HEK293 (cell line): Measurements from ENCODE around the gene DPYD.

Experiments
- CTCF ChIA-PET: fragments of 350-600 bp; formaldehyde crosslinking; extraction: SDS; loops from one replicate; lab custom pipeline; 2021; ENCODE audit warnings: antibody characterized with exemption; lab: Yijun Ruan, JAX
- POLR2A ChIA-PET: fragments of 300-600 bp; formaldehyde crosslinking; extraction: SDS; loops from one replicate; lab custom pipeline; 2020; ENCODE audit warnings: antibody characterized with exemption, inconsistent platforms; lab: Yijun Ruan, JAX
- H3K27ac ChIP-seq: fragments of 200-500 bp; sonication (Bioruptor generic); 2 replicates; pipeline ENCODE4 v1.5.1; 2014; ENCODE audit warnings: low read depth, low read length, control low read depth, inconsistent platforms; ENCODE audit errors: extremely low read depth
- H3K36me3 ChIP-seq, 2 experiments: fragments of 200-500 bp in 1 of 2; sonication (Bioruptor generic) in 1 of 2; 1 replicate in 1 of 2; 2 replicates in 1 of 2; pipeline ENCODE4 v1.5.1; 2014 to 2017; ENCODE audit warnings: inconsistent platforms in 2 of 2, low read length in 2 of 2; ENCODE audit not compliant: control insufficient read depth in 2 of 2, insufficient read depth in 1 of 2
- H3K4me1 ChIP-seq: fragments of 200-500 bp; sonication (Bioruptor generic); 2 replicates; pipeline ENCODE4 v1.5.1; 2014; ENCODE audit warnings: mild to moderate bottlenecking, low read length, inconsistent platforms; ENCODE audit not compliant: control insufficient read depth, insufficient read depth
- H3K4me3 ChIP-seq: 2 replicates; pipeline ENCODE4 v1.5.1; 2011; ENCODE audit warnings: low read depth, mild to moderate bottlenecking, control low read depth, low read length, moderate library complexity
- H3K9me3 ChIP-seq: fragments of 200-500 bp; sonication (Bioruptor generic); 2 replicates; pipeline ENCODE4 v1.5.1; 2014; ENCODE audit warnings: low read depth, low read length, inconsistent platforms; ENCODE audit not compliant: control insufficient read depth, insufficient read depth
- BCL11B ChIP-seq: fragments of 450-650 bp; formaldehyde crosslinking; IDR thresholded peaks from 2 replicates; pipeline ENCODE4 v1.5.1; 2016; ENCODE audit warnings: low read depth, missing biosample characterization, missing genetic modification characterization
- GLIS1 ChIP-seq: fragments of 450-650 bp; formaldehyde crosslinking; IDR thresholded peaks from 2 replicates; pipeline ENCODE4 v1.5.1; 2016; ENCODE audit warnings: missing biosample characterization, missing genetic modification characterization
- HOXD13 ChIP-seq: sonication (generic); formaldehyde crosslinking; IDR thresholded peaks from 2 replicates; pipeline ENCODE4 v1.8.0; 2022; ENCODE audit warnings: missing genetic modification reagents, borderline replicate concordance
- KLF8 ChIP-seq: fragments of 450-650 bp; formaldehyde crosslinking; IDR thresholded peaks from 2 replicates; pipeline ENCODE4 v1.5.1; 2016; ENCODE audit warnings: missing biosample characterization, missing genetic modification characterization
- KLF9 ChIP-seq: fragments of 450-650 bp; formaldehyde crosslinking; IDR thresholded peaks from 2 replicates; pipeline ENCODE4 v1.5.1; 2016; ENCODE audit warnings: missing biosample characterization, missing genetic modification characterization, low read depth
- PRDM1 ChIP-seq: fragments of 450-650 bp; formaldehyde crosslinking; IDR thresholded peaks from 2 replicates; pipeline ENCODE4; 2016; ENCODE audit warnings: missing biosample characterization, missing genetic modification characterization
- RBAK ChIP-seq: fragments of 450-650 bp; formaldehyde crosslinking; IDR thresholded peaks from 2 replicates; pipeline ENCODE4 v1.5.1; 2016; ENCODE audit warnings: missing biosample characterization, missing genetic modification characterization
- REST ChIP-seq: fragments of 450-650 bp; formaldehyde crosslinking; IDR thresholded peaks from 2 replicates; pipeline ENCODE4 v1.5.1; 2016; ENCODE audit warnings: missing biosample characterization, missing genetic modification characterization
- SCRT2 ChIP-seq: fragments of 450-650 bp; formaldehyde crosslinking; IDR thresholded peaks from 2 replicates; pipeline ENCODE4 v1.5.1; 2016; ENCODE audit warnings: missing biosample characterization, missing genetic modification characterization
- TRIM28 ChIP-seq: IDR thresholded peaks from 2 replicates; pipeline ENCODE4 v1.6.1; 2011; ENCODE audit warnings: low read length, control low read depth, borderline replicate concordance
- ZNF112 ChIP-seq: fragments of 450-650 bp; formaldehyde crosslinking; IDR thresholded peaks from 2 replicates; pipeline ENCODE4 v1.5.0; 2017; ENCODE audit warnings: missing biosample characterization, missing genetic modification characterization
- ZNF169 ChIP-seq: fragments of 450-650 bp; formaldehyde crosslinking; IDR thresholded peaks from 2 replicates; pipeline ENCODE4 v1.5.1; 2016; ENCODE audit warnings: missing biosample characterization, missing genetic modification characterization
- ZNF19 ChIP-seq: fragments of 450-650 bp; formaldehyde crosslinking; IDR thresholded peaks from 2 replicates; pipeline ENCODE4; 2016; ENCODE audit warnings: missing biosample characterization, missing genetic modification characterization, low read depth
- ZNF211 ChIP-seq: fragments of 450-650 bp; formaldehyde crosslinking; IDR thresholded peaks from 2 replicates; pipeline ENCODE4 v1.5.1; 2016; ENCODE audit warnings: low read depth, missing biosample characterization, missing genetic modification characterization
- ZNF248 ChIP-seq: fragments of 450-650 bp; formaldehyde crosslinking; IDR thresholded peaks from 2 replicates; pipeline ENCODE4 v1.5.1; 2017; ENCODE audit warnings: missing biosample characterization, missing genetic modification characterization
- ZNF302 ChIP-seq: fragments of 450-650 bp; formaldehyde crosslinking; IDR thresholded peaks from 2 replicates; pipeline ENCODE4 v1.5.1; 2016; ENCODE audit warnings: missing biosample characterization, missing genetic modification characterization, low read depth
- ZNF350 ChIP-seq: fragments of 450-650 bp; formaldehyde crosslinking; IDR thresholded peaks from 2 replicates; pipeline ENCODE4 v1.5.0; 2017; ENCODE audit warnings: missing biosample characterization, mild to moderate bottlenecking, missing genetic modification characterization
- ZNF433 ChIP-seq: fragments of 450-650 bp; formaldehyde crosslinking; IDR thresholded peaks from 2 replicates; pipeline ENCODE4 v1.5.1; 2016; ENCODE audit warnings: missing biosample characterization, missing genetic modification characterization, low read depth
- ZNF521 ChIP-seq: fragments of 450-650 bp; formaldehyde crosslinking; IDR thresholded peaks from 2 replicates; pipeline ENCODE4 v1.5.1; 2017; ENCODE audit warnings: missing biosample characterization, mild to moderate bottlenecking, missing genetic modification characterization
- ZNF549 ChIP-seq: fragments of 450-650 bp; IDR thresholded peaks from 2 replicates; pipeline ENCODE4 v1.5.1; 2018; ENCODE audit warnings: missing biosample characterization, missing genetic modification characterization, mild to moderate bottlenecking, inconsistent platforms, moderate library complexity
- ZNF629 ChIP-seq: fragments of 450-650 bp; formaldehyde crosslinking; IDR thresholded peaks from 2 replicates; pipeline ENCODE4 v1.5.1; 2017; ENCODE audit warnings: missing biosample characterization, missing genetic modification characterization
- ZNF843 ChIP-seq: fragments of 450-650 bp; formaldehyde crosslinking; IDR thresholded peaks from 2 replicates; pipeline ENCODE4 v1.5.1; 2016; ENCODE audit warnings: missing biosample characterization, missing genetic modification characterization
- ZSCAN16 ChIP-seq: fragments of 450-650 bp; formaldehyde crosslinking; IDR thresholded peaks from 2 replicates; pipeline ENCODE4 v1.5.1; 2016; ENCODE audit warnings: missing biosample characterization, missing genetic modification characterization
- TF ChIP-seq, protein P1 (sequence below): fragments of 450-650 bp; formaldehyde crosslinking; IDR thresholded peaks from 2 replicates; pipeline ENCODE4 v1.5.1; 2016; ENCODE audit warnings: missing biosample characterization, missing genetic modification characterization
- TF ChIP-seq, protein P2 (sequence below): fragments of 450-650 bp; formaldehyde crosslinking; IDR thresholded peaks from 2 replicates; pipeline ENCODE4 v1.5.1; 2016; ENCODE audit warnings: missing biosample characterization, missing genetic modification characterization

The DPYD gene

GRCh38 chr1:97572561-97572960 lies 348.3 kb downstream of the DPYD start:
- TF ChIP-seq ZNF549 (tag by site-specific recombination) (no peak), KLF8 (tag by site-specific recombination) (no peak), ZNF350 (tag by site-specific recombination) (no peak), REST (tag by site-specific recombination) (no peak), ZNF521 (tag by site-specific recombination) (no peak), ZNF843 (tag by site-specific recombination) (no peak), ZNF433 (tag by site-specific recombination) (no peak), ZNF169 (tag by site-specific recombination) (no peak), RBAK (tag by site-specific recombination) (no peak), ZNF19 (tag by site-specific recombination) (no peak), KLF9 (tag by site-specific recombination) (no peak), ZNF248 (tag by site-specific recombination) (no peak), HOXD13 (CRISPR knock-in tag) (no peak), ZSCAN16 (tag by site-specific recombination) (no peak), TRIM28 (no peak), ZNF112 (no peak), SCRT2 (tag by site-specific recombination) (no peak)
- TF ChIP-seq, protein P1, sequence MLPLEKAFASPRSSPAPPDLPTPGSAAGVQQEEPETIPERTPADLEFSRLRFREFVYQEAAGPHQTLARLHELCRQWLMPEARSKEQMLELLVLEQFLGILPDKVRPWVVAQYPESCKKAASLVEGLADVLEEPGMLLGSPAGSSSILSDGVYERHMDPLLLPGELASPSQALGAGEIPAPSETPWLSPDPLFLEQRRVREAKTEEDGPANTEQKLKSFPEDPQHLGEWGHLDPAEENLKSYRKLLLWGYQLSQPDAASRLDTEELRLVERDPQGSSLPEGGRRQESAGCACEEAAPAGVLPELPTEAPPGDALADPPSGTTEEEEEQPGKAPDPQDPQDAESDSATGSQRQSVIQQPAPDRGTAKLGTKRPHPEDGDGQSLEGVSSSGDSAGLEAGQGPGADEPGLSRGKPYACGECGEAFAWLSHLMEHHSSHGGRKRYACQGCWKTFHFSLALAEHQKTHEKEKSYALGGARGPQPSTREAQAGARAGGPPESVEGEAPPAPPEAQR (tag by site-specific recombination) = no peak
- ChIA-PET CTCF (no interaction called here), POLR2A (no interaction called here)
- H3K4me1 ChIP-seq = no peaks in the 10 kb centered on the region
- no peak overlapping the region for H3K4me3 ChIP-seq
- no peaks in the 10 kb centered on the region for H3K36me3 ChIP-seq
- H3K27ac ChIP-seq = no peak overlapping the region
- no peaks in the 10 kb centered on the region for H3K9me3 ChIP-seq

GRCh38 chr1:97571760-97572159 lies 349.1 kb downstream of the DPYD start:
- Histone ChIP-seq H3K4me3 (no peak overlapping the region), H3K9me3 (no peaks in the 10 kb centered on the region), H3K36me3 (no peaks in the 10 kb centered on the region), H3K27ac (no peak overlapping the region), H3K4me1 (no peaks in the 10 kb centered on the region)
- TF ChIP-seq ZNF629 = no peak
- TF ChIP-seq ZNF302 = no peak
- TF ChIP-seq PRDM1 (tag by site-specific recombination) = no peak
- TF ChIP-seq BCL11B = no peak
- no peak for TF ChIP-seq ZNF211 (tag by site-specific recombination)
- TF ChIP-seq, protein P2, sequence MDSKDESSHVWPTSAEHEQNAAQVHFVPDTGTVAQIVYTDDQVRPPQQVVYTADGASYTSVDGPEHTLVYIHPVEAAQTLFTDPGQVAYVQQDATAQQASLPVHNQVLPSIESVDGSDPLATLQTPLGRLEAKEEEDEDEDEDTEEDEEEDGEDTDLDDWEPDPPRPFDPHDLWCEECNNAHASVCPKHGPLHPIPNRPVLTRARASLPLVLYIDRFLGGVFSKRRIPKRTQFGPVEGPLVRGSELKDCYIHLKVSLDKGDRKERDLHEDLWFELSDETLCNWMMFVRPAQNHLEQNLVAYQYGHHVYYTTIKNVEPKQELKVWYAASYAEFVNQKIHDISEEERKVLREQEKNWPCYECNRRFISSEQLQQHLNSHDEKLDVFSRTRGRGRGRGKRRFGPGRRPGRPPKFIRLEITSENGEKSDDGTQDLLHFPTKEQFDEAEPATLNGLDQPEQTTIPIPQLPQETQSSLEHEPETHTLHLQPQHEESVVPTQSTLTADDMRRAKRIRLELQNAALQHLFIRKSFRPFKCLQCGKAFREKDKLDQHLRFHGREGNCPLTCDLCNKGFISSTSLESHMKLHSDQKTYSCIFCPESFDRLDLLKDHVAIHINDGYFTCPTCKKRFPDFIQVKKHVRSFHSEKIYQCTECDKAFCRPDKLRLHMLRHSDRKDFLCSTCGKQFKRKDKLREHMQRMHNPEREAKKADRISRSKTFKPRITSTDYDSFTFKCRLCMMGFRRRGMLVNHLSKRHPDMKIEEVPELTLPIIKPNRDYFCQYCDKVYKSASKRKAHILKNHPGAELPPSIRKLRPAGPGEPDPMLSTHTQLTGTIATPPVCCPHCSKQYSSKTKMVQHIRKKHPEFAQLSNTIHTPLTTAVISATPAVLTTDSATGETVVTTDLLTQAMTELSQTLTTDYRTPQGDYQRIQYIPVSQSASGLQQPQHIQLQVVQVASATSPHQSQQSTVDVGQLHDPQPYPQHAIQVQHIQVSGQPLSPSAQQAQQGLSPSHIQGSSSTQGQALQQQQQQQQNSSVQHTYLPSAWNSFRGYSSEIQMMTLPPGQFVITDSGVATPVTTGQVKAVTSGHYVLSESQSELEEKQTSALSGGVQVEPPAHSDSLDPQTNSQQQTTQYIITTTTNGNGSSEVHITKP (tag by site-specific recombination) = no peak
- no peak for TF ChIP-seq GLIS1 (tag by site-specific recombination)
- POLR2A ChIA-PET = no interaction called here
- CTCF ChIA-PET = no interaction called here
